IMR-90 (cell line): Measurements from ENCODE around the gene WLS. TPM values are rescaled to one million over a fixed set of nuclear protein-coding genes. Genes with fewer than 3 reads are reported as not detected.

Source experiments
- ATAC-seq: fragments of 200-7000 bp; cut with Tn5 transposase; 2 replicates; pipeline ENCODE4 v1.9.1; 2020; ENCODE audit warnings: low read depth, mild to moderate bottlenecking, moderate library complexity
- BruUV-seq: library from RNA; stranded (reverse); fragments of 400-500 nt; replicated peaks from 2 replicates; lab custom pipeline; 2021; lab: Mats Ljungman, UMichigan
- CTCF ChIA-PET: fragments of 300-600 bp; formaldehyde crosslinking; extraction: SDS; loops from one replicate; lab custom pipeline; 2021; ENCODE audit warnings: antibody characterized with exemption; lab: Yijun Ruan, JAX
- POLR2A ChIA-PET: fragments of 300-600 bp; sonication (Branson Sonifier 250); formaldehyde crosslinking; loops from one replicate; lab custom pipeline; 2022; ENCODE audit warnings: antibody characterized with exemption; ENCODE audit not compliant: unreplicated experiment; lab: Charles Lee
- DNase-seq: peaks from one replicate; pipeline ENCODE4 v3.0.0; 2013
- H2AFZ ChIP-seq: replicated peaks from 2 replicates; pipeline ENCODE3; 2013; ENCODE audit warnings: low read length, mild to moderate bottlenecking; ENCODE audit not compliant: poor library complexity
- H2AK5ac ChIP-seq: 2 replicates; pipeline ENCODE4 v1.6.1; 2013; ENCODE audit warnings: low read depth, low read length, inconsistent platforms
- H2AK9ac ChIP-seq: replicated peaks from 2 replicates; pipeline ENCODE3; 2013; ENCODE audit warnings: mild to moderate bottlenecking, low read depth, low read length, moderate library complexity; ENCODE audit not compliant: poor library complexity
- H2BK120ac ChIP-seq: 2 replicates; pipeline ENCODE4 v1.6.1; 2013; ENCODE audit warnings: low read depth, low read length, inconsistent platforms
- H2BK15ac ChIP-seq: 3 replicates; pipeline ENCODE4 v1.6.1; 2013; ENCODE audit warnings: low read depth, low read length, inconsistent platforms
- H2BK20ac ChIP-seq: 2 replicates; pipeline ENCODE4 v1.6.1; 2013; ENCODE audit warnings: low read depth, mild to moderate bottlenecking, inconsistent platforms, low read length, moderate library complexity
- H2BK5ac ChIP-seq: 2 replicates; pipeline ENCODE4 v1.6.1; 2013; ENCODE audit warnings: mild to moderate bottlenecking, low read depth, low read length, inconsistent platforms; ENCODE audit not compliant: poor library complexity, severe bottlenecking
- H3K14ac ChIP-seq: replicated peaks from 2 replicates; pipeline ENCODE4 v1.6.1; 2013; ENCODE audit warnings: low read depth, low read length, inconsistent platforms
- H3K18ac ChIP-seq: 2 replicates; pipeline ENCODE4 v1.6.1; 2013; ENCODE audit warnings: low read depth, low read length, control low read depth
- H3K23ac ChIP-seq: 2 replicates; pipeline ENCODE4 v1.6.1; 2013; ENCODE audit warnings: low read depth, low read length, inconsistent platforms
- H3K27ac ChIP-seq: 2 replicates; pipeline ENCODE4 v1.5.1; 2013; ENCODE audit warnings: mild to moderate bottlenecking, control low read depth, low read length; ENCODE audit not compliant: insufficient read depth
- H3K27me3 ChIP-seq: 2 replicates; pipeline ENCODE4 v1.6.1; 2013; ENCODE audit warnings: low read length; ENCODE audit not compliant: control insufficient read depth, insufficient read depth
- H3K36me3 ChIP-seq: 2 replicates; pipeline ENCODE4 v1.6.1; 2013; ENCODE audit warnings: low read length, mixed read lengths; ENCODE audit not compliant: control insufficient read depth, insufficient read depth
- H3K4ac ChIP-seq: 2 replicates; pipeline ENCODE4 v1.6.1; 2013; ENCODE audit warnings: low read depth, low read length, inconsistent platforms
- H3K4me1 ChIP-seq: 2 replicates; pipeline ENCODE4 v1.6.1; 2013; ENCODE audit warnings: low read length, mixed read lengths; ENCODE audit not compliant: control insufficient read depth, insufficient read depth
- H3K4me2 ChIP-seq: 2 replicates; pipeline ENCODE4 v1.6.1; 2013; ENCODE audit warnings: low read depth, mild to moderate bottlenecking, control low read depth, low read length, moderate library complexity
- H3K4me3 ChIP-seq: 2 replicates; pipeline ENCODE4 v1.5.1; 2013; ENCODE audit warnings: low read depth, mild to moderate bottlenecking, control low read depth, low read length, moderate library complexity; ENCODE audit not compliant: insufficient read depth
- H3K56ac ChIP-seq: 2 replicates; pipeline ENCODE4 v1.6.1; 2013; ENCODE audit warnings: low read length, inconsistent platforms; ENCODE audit not compliant: insufficient read depth; ENCODE audit errors: extremely low read depth
- H3K79me1 ChIP-seq, 2 experiments: 2 replicates each; pipeline ENCODE4 v1.6.1; 2013; ENCODE audit warnings: low read length in 2 of 2, inconsistent platforms in 1 of 2, low read depth in 1 of 2
- H3K9ac ChIP-seq: 2 replicates; pipeline ENCODE4 v1.6.1; 2013; ENCODE audit warnings: low read depth, low read length, control low read depth
- H3K9me1 ChIP-seq: 2 replicates; pipeline ENCODE4 v1.6.1; 2013; ENCODE audit warnings: low read length, inconsistent platforms; ENCODE audit not compliant: insufficient read depth
- H3K9me3 ChIP-seq: 2 replicates; pipeline ENCODE4 v1.6.1; 2013; ENCODE audit warnings: low read length; ENCODE audit not compliant: control insufficient read depth, insufficient read depth
- H4K20me1 ChIP-seq: 2 replicates; pipeline ENCODE4 v1.6.1; 2013; ENCODE audit warnings: low read length, inconsistent platforms; ENCODE audit not compliant: insufficient read depth
- H4K5ac ChIP-seq: 2 replicates; pipeline ENCODE4 v1.6.1; 2013; ENCODE audit warnings: mild to moderate bottlenecking, low read depth, low read length, control low read depth
- H4K8ac ChIP-seq, 2 experiments: 2 replicates each; pipeline ENCODE4 v1.6.1; 2013; ENCODE audit warnings: low read depth in 2 of 2, low read length in 2 of 2, control low read depth in 1 of 2, inconsistent platforms in 1 of 2
- H4K91ac ChIP-seq: 2 replicates; pipeline ENCODE4 v1.6.1; 2013; ENCODE audit warnings: low read depth, low read length, inconsistent platforms; ENCODE audit not compliant: insufficient read depth
- CHD1 ChIP-seq: IDR thresholded peaks from 2 replicates; pipeline ENCODE4 v1.6.1; 2012; ENCODE audit warnings: low read depth, low read length, improper control_type of control experiment
- NFE2L2 ChIP-seq: fragments of 150-350 bp; IDR thresholded peaks from 2 replicates; pipeline ENCODE4 v1.6.1; 2016; ENCODE audit warnings: low read depth, mild to moderate bottlenecking, low read length
- POLR2A ChIP-seq: IDR thresholded peaks from 2 replicates; pipeline ENCODE4 v1.6.1; 2012; ENCODE audit warnings: mild to moderate bottlenecking, low read depth, low read length
- RFX5 ChIP-seq: IDR thresholded peaks from 2 replicates; pipeline ENCODE4 v1.8.0; 2012; ENCODE audit warnings: low read depth, mild to moderate bottlenecking, low read length, moderate library complexity
- SMC3 ChIP-seq: fragments of 150-350 bp; IDR thresholded peaks from 2 replicates; pipeline ENCODE4 v1.6.1; 2016; ENCODE audit warnings: low read depth, mild to moderate bottlenecking, antibody characterized with exemption, low read length, moderate library complexity
- USF2 ChIP-seq: fragments of 150-350 bp; IDR thresholded peaks from 2 replicates; pipeline ENCODE4 v1.6.1; 2017; ENCODE audit warnings: mild to moderate bottlenecking, antibody characterized with exemption, low read length, low read depth
- WGBS, 2 experiments: methylation state at CpG; one replicate each; pipeline versions ENCODE4 v1.1.5 to v1.1.7; 2013; ENCODE audit warnings: missing lambda C conversion rate in 2 of 2; ENCODE audit not compliant: insufficient read length in 1 of 2; ENCODE audit errors: extremely low coverage in 2 of 2; 5-methylcytosine and 5-hydroxymethylcytosine counted together
- dilution Hi-C: fragments of 300-500 bp; cut with HindIII; formaldehyde crosslinking; loops from one replicate; pipeline ENCODE4 v1.14.3; 2018; ENCODE audit warnings: low sequenced_read_pairs; ENCODE audit not compliant: unreplicated experiment
- in situ Hi-C: fragments of 300-500 bp; cut with MboI; formaldehyde crosslinking; loops from 3 replicates; pipeline ENCODE4 v1.14.3; 2019; ENCODE audit warnings: low sequenced_read_pairs, inconsistent platforms, mixed read lengths
- intact Hi-C: fragments of 100-400 bp; cut with micrococcal nuclease; formaldehyde crosslinking; loops from 2 replicates; pipeline ENCODE4 v1.10.0; 2022
- polyA plus RNA-seq, 3 experiments: library from polyadenylated mRNA; depleted of rRNA; stranded (reverse); fragments of >200 nt; gene quantifications; 2 replicates each; pipeline ENCODE4 v1.2.3, GENCODE V29; 2012; ENCODE audit warnings: low replicate concordance in 1 of 3
- total RNA-seq: library from RNA; depleted of rRNA; stranded (reverse); fragments of >200 nt; gene quantifications from 2 replicates; pipeline ENCODE4 v1.2.3, GENCODE V29; 2012
- TF ChIP-seq, protein P1 (sequence below): fragments of 150-350 bp; IDR thresholded peaks from 2 replicates; pipeline ENCODE4 v1.6.1; 2016; ENCODE audit warnings: low read depth, mild to moderate bottlenecking, low read length, moderate library complexity, borderline replicate concordance

Gene WLS
- total and polyA plus RNA-seq, 2 of the 4 experiments (the other 2 are of a cell fraction) = 152 to 157 TPM

GRCh38 chr1:68221980-68222373 is 10.3 kb downstream of the WLS start:
- no peaks in the 10 kb centered on the region for H3K9me3 ChIP-seq
- no peak overlapping the region for H2AFZ ChIP-seq
- H3K18ac ChIP-seq = 0 out of 2 replicates have a peak overlapping the region, but pooled peaks have one; percentile 18
- dilution Hi-C loops (no loop called here), intact Hi-C loops (loop anchor here (2.0 to 5.0 kb wide), 2 partner anchors 43 to 680 kb away; no protein-coding TSS in a partner anchor), in situ Hi-C loops (no loop called here)
- H3K36me3 ChIP-seq = peaks cover 2% of the 10 kb centered on the region
- H3K14ac ChIP-seq = no peak overlapping the region
- DNase-seq (peak; percentile 70), ATAC-seq (peak; percentile 80)
- peaks cover 20% of the 10 kb centered on the region for H3K9me1 ChIP-seq
- H2BK15ac ChIP-seq = no peak overlapping the region
- H2AK9ac ChIP-seq = no peak overlapping the region
- H3K9ac ChIP-seq = no peak overlapping the region
- no TSS peak for BruUV-seq
- peaks cover 21% of the 10 kb centered on the region for H3K4me1 ChIP-seq
- no peak overlapping the region for H3K4me3 ChIP-seq
- no peak overlapping the region for H4K8ac ChIP-seq
- no peak overlapping the region for H3K56ac ChIP-seq
- peaks cover 40 to 80% of the 10 kb centered on the region in 2 experiments for H3K79me1 ChIP-seq
- H3K4ac ChIP-seq = no peak overlapping the region
- H2AK5ac ChIP-seq = no peak overlapping the region
- H4K20me1 ChIP-seq = peaks cover 44% of the 10 kb centered on the region
- no peak overlapping the region for H4K91ac ChIP-seq
- no peak overlapping the region for H3K23ac ChIP-seq
- ChIA-PET POLR2A (interaction anchor here (0.5 kb wide), 1 partner anchor 11 kb away, joined by 4 read pairs; no protein-coding TSS in a partner anchor), CTCF (interaction anchor here (0.6 kb wide), 1 partner anchor 10 kb away, joined by 3 read pairs; the partner anchor contains the start of gene WLS)
- H3K27me3 ChIP-seq = no peaks in the 10 kb centered on the region
- no peak overlapping the region for H4K5ac ChIP-seq
- H3K4me2 ChIP-seq = peak overlapping the region; percentile 61
- no CpG with 5 or more reads among the region's 5 CpGs for WGBS, 2 experiments
- no peak overlapping the region for H3K27ac ChIP-seq
- peak overlapping the region; percentile 20 for H2BK5ac ChIP-seq
- no peak for TF ChIP-seq USF2
- TF ChIP-seq SMC3 = no peak
- TF ChIP-seq RFX5 = no peak
- no peak for TF ChIP-seq CHD1
- no peak for TF ChIP-seq POLR2A
- no peak for TF ChIP-seq NFE2L2
- TF ChIP-seq, protein P1, sequence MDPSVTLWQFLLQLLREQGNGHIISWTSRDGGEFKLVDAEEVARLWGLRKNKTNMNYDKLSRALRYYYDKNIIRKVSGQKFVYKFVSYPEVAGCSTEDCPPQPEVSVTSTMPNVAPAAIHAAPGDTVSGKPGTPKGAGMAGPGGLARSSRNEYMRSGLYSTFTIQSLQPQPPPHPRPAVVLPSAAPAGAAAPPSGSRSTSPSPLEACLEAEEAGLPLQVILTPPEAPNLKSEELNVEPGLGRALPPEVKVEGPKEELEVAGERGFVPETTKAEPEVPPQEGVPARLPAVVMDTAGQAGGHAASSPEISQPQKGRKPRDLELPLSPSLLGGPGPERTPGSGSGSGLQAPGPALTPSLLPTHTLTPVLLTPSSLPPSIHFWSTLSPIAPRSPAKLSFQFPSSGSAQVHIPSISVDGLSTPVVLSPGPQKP = no peak
- H2BK20ac ChIP-seq = no peak overlapping the region
- H2BK120ac ChIP-seq = no peak overlapping the region
